Gastrocnemius medialis (tissue), 4 donors: ENCODE data around the gene ZXDC.

ENCODE experiments used
- POLR2A ChIP-seq, 2 donors: fragments of 450-650 bp; IDR thresholded peaks; one replicate each; pipeline ENCODE4 v1.6.1; 2017; ENCODE audit warnings: antibody characterized with exemption in 2 of 2, mild to moderate bottlenecking in 2 of 2, moderate library complexity in 2 of 2
- TF ChIP-seq, protein P1 (sequence below), 5 experiments: fragments of 450-650 bp in 3 of 5; fragments of 200-600 bp in 2 of 5; sonication (generic) in 2 of 5; IDR thresholded peaks in 4 of 5; conservative IDR thresholded peaks in 1 of 5; 1 replicate in 4 of 5; 2 replicates in 1 of 5; pipeline ENCODE4 v1.5.1; 2016 to 2019; ENCODE audit warnings: antibody characterized with exemption in 5 of 5, mild to moderate bottlenecking in 3 of 5, moderate library complexity in 3 of 5

DNA sequence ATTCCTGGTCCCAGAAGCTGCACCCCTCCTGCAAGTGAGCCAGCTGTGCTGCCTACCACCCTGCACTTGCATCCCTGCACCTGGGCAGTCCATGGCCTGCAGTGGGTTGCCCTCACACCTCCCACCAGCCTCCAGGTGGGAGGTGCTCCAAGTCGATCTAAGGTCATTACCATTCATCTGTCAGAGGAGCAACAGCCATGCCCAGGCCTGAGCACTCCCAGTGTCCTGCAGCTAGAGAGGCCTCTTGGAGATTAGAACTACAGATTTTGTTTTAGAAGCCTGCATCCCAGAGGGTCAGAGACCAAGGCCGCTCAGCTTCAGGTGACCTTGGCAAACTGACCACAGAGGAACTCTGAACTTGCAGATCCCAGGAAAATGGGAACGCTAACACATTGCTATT, 9.0 kb upstream of the ZXDC start:
- TF ChIP-seq, protein P1, sequence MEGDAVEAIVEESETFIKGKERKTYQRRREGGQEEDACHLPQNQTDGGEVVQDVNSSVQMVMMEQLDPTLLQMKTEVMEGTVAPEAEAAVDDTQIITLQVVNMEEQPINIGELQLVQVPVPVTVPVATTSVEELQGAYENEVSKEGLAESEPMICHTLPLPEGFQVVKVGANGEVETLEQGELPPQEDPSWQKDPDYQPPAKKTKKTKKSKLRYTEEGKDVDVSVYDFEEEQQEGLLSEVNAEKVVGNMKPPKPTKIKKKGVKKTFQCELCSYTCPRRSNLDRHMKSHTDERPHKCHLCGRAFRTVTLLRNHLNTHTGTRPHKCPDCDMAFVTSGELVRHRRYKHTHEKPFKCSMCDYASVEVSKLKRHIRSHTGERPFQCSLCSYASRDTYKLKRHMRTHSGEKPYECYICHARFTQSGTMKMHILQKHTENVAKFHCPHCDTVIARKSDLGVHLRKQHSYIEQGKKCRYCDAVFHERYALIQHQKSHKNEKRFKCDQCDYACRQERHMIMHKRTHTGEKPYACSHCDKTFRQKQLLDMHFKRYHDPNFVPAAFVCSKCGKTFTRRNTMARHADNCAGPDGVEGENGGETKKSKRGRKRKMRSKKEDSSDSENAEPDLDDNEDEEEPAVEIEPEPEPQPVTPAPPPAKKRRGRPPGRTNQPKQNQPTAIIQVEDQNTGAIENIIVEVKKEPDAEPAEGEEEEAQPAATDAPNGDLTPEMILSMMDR (IDR thresholded peaks at IDR 0.05 in 4 of 5, conservative IDR thresholded peaks at IDR 0.05 in 1 of 5): no peak
- no peak for TF ChIP-seq POLR2A (IDR thresholded peaks at IDR 0.05)
